Ishikawa (cell line): Measurements from ENCODE around the gene CARNS1.

ENCODE experiments used
- CEBPB ChIP-seq: IDR thresholded peaks from 2 replicates; pipeline ENCODE4 v1.6.1; 2012
- CREB1 ChIP-seq: IDR thresholded peaks from 2 replicates; pipeline ENCODE4 v1.6.1; 2012; ENCODE audit warnings: low read depth
- EGR1 ChIP-seq: IDR thresholded peaks from 2 replicates; pipeline ENCODE4 v1.6.1; 2012
- EP300 ChIP-seq: IDR thresholded peaks from 2 replicates; pipeline ENCODE4 v1.6.1; 2012; ENCODE audit warnings: borderline replicate concordance
- FOXM1 ChIP-seq: IDR thresholded peaks from 2 replicates; pipeline ENCODE4 v1.6.1; 2012; ENCODE audit warnings: low read depth, borderline replicate concordance
- NFIC ChIP-seq: IDR thresholded peaks from 2 replicates; pipeline ENCODE4 v1.6.1; 2012
- RAD21 ChIP-seq: IDR thresholded peaks from 2 replicates; pipeline ENCODE4 v1.6.1; 2012; ENCODE audit warnings: low read depth
- REST ChIP-seq: IDR thresholded peaks from 2 replicates; pipeline ENCODE4 v1.6.1; 2012; ENCODE audit warnings: low read depth, mild to moderate bottlenecking
- TAF1 ChIP-seq: IDR thresholded peaks from 2 replicates; pipeline ENCODE4 v1.6.1; 2012; ENCODE audit warnings: low read depth, mild to moderate bottlenecking
- TCF12 ChIP-seq: IDR thresholded peaks from 2 replicates; pipeline ENCODE4 v1.6.1; 2012; ENCODE audit warnings: low read depth
- TEAD4 ChIP-seq: IDR thresholded peaks from 2 replicates; pipeline ENCODE4 v1.6.1; 2012
- USF1 ChIP-seq: IDR thresholded peaks from 2 replicates; pipeline ENCODE4 v1.6.1; 2012
- YY1 ChIP-seq: IDR thresholded peaks from 2 replicates; pipeline ENCODE4 v1.6.1; 2012; ENCODE audit warnings: low read depth
- ZBTB7A ChIP-seq: IDR thresholded peaks from 2 replicates; pipeline ENCODE4 v1.6.1; 2012; ENCODE audit warnings: low read depth
- TF ChIP-seq, protein P1 (sequence below): IDR thresholded peaks from 2 replicates; pipeline ENCODE4 v1.6.1; 2012

The CARNS1 gene

DNA sequence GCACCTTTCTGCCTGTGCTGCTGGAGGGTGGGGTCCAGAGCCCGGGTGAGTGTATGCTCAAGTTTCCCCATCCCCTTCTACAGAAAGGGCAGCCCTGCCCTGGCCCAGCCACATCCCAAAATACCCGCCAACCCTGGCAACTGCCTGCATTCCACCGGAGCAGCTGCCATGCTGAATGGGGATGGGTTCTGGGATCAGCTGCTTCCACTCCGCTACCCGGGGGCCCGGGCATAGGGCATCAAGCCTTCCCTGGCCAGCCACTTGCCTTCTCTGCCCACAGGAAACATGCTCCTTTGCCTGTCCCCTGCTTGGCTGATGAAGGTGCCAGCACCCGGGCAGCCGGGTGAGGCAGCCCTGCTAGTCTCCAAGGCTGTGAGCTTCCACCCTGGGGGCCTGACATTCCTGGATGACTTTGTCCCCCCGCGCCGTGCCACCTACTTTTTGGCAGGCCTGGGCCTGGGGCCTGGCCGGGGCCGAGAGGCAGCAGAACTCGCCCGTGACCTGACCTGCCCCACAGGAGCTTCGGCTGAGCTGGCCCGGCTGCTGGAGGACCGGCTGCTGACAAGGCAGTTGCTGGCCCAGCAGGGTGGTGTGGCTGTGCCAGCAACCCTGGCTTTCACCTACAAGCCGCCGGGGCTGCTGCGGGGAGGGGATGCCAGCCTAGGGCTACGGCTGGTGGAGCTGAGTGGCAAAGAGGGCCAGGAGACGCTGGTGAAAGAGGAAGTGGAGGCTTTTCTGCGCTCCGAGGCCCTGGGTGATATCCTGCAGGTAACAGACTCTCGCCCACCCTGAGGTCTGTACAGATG, 3.2 kb downstream of the CARNS1 start:
- TF ChIP-seq ZBTB7A = no peak
- TF ChIP-seq NFIC = peak; percentile 24; the same call in 1 of the 2 replicates

DNA sequence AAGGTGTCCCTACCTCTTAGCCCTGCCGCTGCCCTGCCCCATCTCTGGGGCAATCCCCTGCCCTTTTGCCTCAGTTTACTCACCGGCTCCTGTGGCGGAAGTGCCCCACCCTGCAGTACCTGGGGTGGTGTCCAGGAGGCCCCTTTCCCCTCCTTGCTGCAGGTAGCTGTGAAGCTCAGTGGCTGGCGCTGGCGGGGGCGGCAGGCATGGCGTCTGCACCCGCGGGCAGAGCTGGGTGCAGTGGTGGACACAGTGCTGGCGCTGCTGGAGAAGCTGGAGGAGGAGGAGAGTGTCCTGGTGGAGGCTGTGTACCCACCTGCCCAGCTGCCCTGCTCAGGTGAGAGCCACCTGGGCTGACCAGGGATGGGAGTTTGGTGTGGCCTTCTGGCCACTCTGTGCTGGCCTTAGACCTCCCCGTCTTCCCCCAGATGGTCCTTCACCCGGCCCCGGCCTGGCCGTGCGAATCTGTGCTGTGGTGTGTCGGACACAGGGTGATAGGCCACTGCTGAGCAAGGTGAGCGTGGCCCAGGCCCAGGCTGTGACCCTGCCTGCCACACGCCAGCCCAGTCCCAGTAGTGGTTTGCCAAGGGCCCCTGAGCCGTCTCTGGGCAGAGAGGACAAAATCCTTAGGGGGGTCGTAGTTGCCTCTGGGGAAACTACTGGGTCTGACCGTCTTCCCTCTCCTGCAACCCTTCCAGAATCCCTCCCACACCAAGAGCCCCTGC, 4.0 kb downstream of the CARNS1 start:
- TF ChIP-seq EGR1 (no peak), ZBTB7A (no peak), CEBPB (no peak), TEAD4 (no peak), FOXM1 (no peak), TCF12 (no peak), RAD21 (no peak), TAF1 (no peak), USF1 (no peak), YY1 (no peak), NFIC (no peak)

- TF ChIP-seq, protein P1, sequence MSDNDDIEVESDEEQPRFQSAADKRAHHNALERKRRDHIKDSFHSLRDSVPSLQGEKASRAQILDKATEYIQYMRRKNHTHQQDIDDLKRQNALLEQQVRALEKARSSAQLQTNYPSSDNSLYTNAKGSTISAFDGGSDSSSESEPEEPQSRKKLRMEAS = no peak
- TF ChIP-seq TEAD4 (no peak), REST (no peak), CREB1 (no peak), RAD21 (no peak), TCF12 (no peak), EP300 (no peak), ZBTB7A (no peak; the same call in 1 of the 2 replicates), FOXM1 (no peak), YY1 (no peak)
These were observed 4.7 kb downstream of the CARNS1 start for GRCh38 chr11:67420147-67420645.

DNA sequence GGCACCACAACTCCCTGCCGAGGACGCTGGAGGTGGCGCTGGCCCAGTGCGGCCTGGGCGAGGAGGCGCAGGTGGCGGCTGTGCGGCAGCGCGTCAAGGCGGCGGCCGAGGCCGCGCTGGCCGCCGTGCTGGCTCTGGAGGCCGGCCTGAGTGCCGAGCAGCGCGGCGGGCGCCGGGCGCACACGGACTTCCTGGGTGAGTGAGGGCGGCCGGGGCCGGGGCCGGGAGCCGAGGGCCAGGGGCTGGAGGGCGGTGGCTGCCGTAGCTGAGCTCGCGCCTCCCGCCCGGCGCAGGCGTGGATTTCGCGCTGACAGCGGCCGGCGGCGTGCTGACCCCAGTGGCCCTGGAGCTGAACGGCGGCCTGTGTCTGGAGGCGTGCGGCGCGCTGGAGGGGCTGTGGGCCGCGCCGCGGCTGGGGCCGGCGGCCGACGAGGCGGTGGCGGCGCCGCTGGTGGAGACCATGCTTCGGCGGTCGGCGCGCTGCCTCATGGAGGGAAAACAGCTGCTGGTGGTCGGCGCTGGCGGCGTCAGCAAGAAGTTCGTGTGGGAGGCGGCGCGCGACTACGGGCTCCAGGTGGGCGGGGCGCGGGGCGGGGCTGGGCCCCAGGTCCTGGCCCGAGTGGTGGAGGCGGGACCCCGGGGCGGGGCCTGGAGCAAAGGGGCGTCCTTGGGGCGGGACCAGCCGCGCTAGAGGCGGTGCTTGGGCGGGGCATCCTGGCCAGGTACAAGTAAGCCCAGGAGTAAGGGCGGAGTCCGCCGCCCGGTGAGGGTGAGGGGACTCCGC, 5.4 kb downstream of the CARNS1 start:
- TF ChIP-seq TCF12 (no peak), TAF1 (peak; percentile 47; the same call in 1 of the 2 replicates), YY1 (no peak), USF1 (0 out of 2 replicates have a peak, but pooled peaks have one; percentile 3), FOXM1 (no peak), CREB1 (no peak)
- TF ChIP-seq, protein P1 = peak; percentile 63; the same call in 1 of the 2 replicates

GRCh38 chr11:67421430-67422031, 6.1 kb downstream of the CARNS1 start:
- TF ChIP-seq YY1 = no peak
- no peak for TF ChIP-seq NFIC
- TF ChIP-seq CREB1 = no peak
- TF ChIP-seq USF1 = no peak
- no peak for TF ChIP-seq TEAD4
- no peak for TF ChIP-seq REST
- TF ChIP-seq EGR1 = no peak
- no peak for TF ChIP-seq CEBPB
- TF ChIP-seq ZBTB7A = no peak
- TF ChIP-seq RAD21 = no peak
- no peak for TF ChIP-seq EP300
- TF ChIP-seq TCF12 = no peak
- TF ChIP-seq TAF1 = no peak
- TF ChIP-seq, protein P1 = no peak
- no peak for TF ChIP-seq FOXM1
